ENCODE data around the gene UTP14A.

The UTP14A gene

DNA sequence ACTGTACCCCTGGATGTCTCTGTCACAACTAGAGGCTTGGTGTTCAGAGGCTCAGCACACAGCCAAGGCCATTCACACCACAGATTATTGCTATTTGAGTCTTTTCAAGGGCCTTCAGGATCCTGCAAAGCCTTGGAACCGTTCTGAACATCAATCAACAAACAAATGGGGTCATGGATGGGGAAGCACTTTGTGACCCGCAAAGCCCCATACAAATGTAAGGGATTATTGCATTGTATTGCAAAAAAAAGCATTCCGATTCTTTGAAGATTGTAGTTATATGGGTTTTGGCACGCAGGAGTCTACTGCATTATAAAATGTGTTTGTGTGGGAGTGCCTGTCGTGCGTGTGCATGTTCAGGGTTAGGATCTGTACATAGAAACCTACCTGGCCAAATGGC, 59.2 kb downstream of the UTP14A start:
- Histone ChIP-seq H3K27ac (no peak overlapping the region), H3K9me3 (ENCODE audit: low read depth, low read length) (no peaks in the 10 kb centered on the region), H3K4me3 (no peak overlapping the region), H3K9ac (ENCODE audit: insufficient read length) (no peak overlapping the region), H3K36me3 (ENCODE audit: insufficient read depth, low read length) (no peaks in the 10 kb centered on the region)
- TF ChIP-seq EZH2 (IDR thresholded peaks at IDR 0.05) (no peak), POLR2AphosphoS5 (IDR thresholded peaks at IDR 0.05; ENCODE audit: borderline replicate concordance, low read depth, low read length) (no peak), FOXP2 (optimal IDR thresholded peaks at IDR 0.05; ENCODE audit: control extremely low read depth, extremely low read length, insufficient read depth) (no peak)
- no peak for DNase-seq (ENCODE audit: low read depth, low spot score)

- H3K4me3 ChIP-seq = no peak overlapping the region
- H3K27ac ChIP-seq = no peak overlapping the region
- TF ChIP-seq FOXP2 (optimal IDR thresholded peaks at IDR 0.05; ENCODE audit: control extremely low read depth, extremely low read length, insufficient read depth) = no peak
- TF ChIP-seq EZH2 (IDR thresholded peaks at IDR 0.05) = no peak
- no peaks in the 10 kb centered on the region for H3K36me3 ChIP-seq (ENCODE audit: insufficient read depth, low read length)
- no peak overlapping the region for H3K9ac ChIP-seq (ENCODE audit: insufficient read length)
- DNase-seq (ENCODE audit: low read depth, low spot score) = no peak
- no peaks in the 10 kb centered on the region for H3K9me3 ChIP-seq (ENCODE audit: low read depth, low read length)
Measured at GRCh38 chrX:129968968-129969367, 63.0 kb downstream of the UTP14A start.

- no peaks in the 10 kb centered on the region for H3K9me3 ChIP-seq (ENCODE audit: low read depth, low read length)
- TF ChIP-seq FOXP2 (optimal IDR thresholded peaks at IDR 0.05; ENCODE audit: control extremely low read depth, extremely low read length, insufficient read depth) (no peak), POLR2AphosphoS5 (IDR thresholded peaks at IDR 0.05; ENCODE audit: borderline replicate concordance, low read depth, low read length) (no peak), EZH2 (IDR thresholded peaks at IDR 0.05) (no peak)
- no peak overlapping the region for H3K9ac ChIP-seq (ENCODE audit: insufficient read length)
- no peaks in the 10 kb centered on the region for H3K36me3 ChIP-seq (ENCODE audit: insufficient read depth, low read length)
- no peak overlapping the region for H3K4me3 ChIP-seq
- H3K27ac ChIP-seq = no peak overlapping the region
- no peak for DNase-seq (ENCODE audit: low read depth, low spot score)
Measured at GRCh38 chrX:129976441-129976840, 70.5 kb downstream of the UTP14A start.

Data from SK-N-MC (cell line).